Astrocyte (in vitro differentiated cells and primary cell): ENCODE data around the gene RPS2. TPM values are rescaled to one million over a fixed set of nuclear protein-coding genes. Genes with fewer than 3 reads are reported as not detected.
"Not testable (repeated sequence)": the region's sequence is repeated elsewhere in the genome, so short reads cannot be mapped to it uniquely, and the experiment has no call there.

Experiments used
- DNase-seq: peaks from one replicate; pipeline ENCODE4 v3.0.0-alpha.2; 2010; ENCODE audit warnings: low read depth
- FAIRE-seq: peaks from 2 replicates; lab custom pipeline; 2011; peaks lifted over from hg19 to GRCh38; lab: Jason Lieb, UNC
- H2AFZ ChIP-seq: 2 replicates; pipeline ENCODE4 v1.6.0; 2012; ENCODE audit warnings: low read depth, low read length, inconsistent platforms
- H3K27ac ChIP-seq: 2 replicates; pipeline ENCODE4 v1.5.1; 2011; ENCODE audit warnings: low read depth, low read length, inconsistent platforms
- H3K27me3 ChIP-seq: 2 replicates; pipeline ENCODE4 v1.6.0; 2011; ENCODE audit warnings: low read length, inconsistent platforms; ENCODE audit not compliant: insufficient read depth
- H3K36me3 ChIP-seq: 2 replicates; pipeline ENCODE4 v1.5.1; 2011; ENCODE audit warnings: low read length, inconsistent platforms; ENCODE audit not compliant: insufficient read depth
- H3K4me1 ChIP-seq: 2 replicates; pipeline ENCODE4 v1.5.1; 2011; ENCODE audit warnings: low read length, inconsistent platforms; ENCODE audit not compliant: insufficient read depth
- H3K4me2 ChIP-seq: 2 replicates; pipeline ENCODE4 v1.6.0; 2012; ENCODE audit warnings: low read length, inconsistent platforms
- H3K4me3 ChIP-seq: 2 replicates; pipeline ENCODE4 v1.5.1; 2011; ENCODE audit warnings: low read depth, mild to moderate bottlenecking, low read length, inconsistent platforms; ENCODE audit not compliant: insufficient read depth
- H3K79me2 ChIP-seq: 2 replicates; pipeline ENCODE4 v1.6.0; 2012; ENCODE audit warnings: mild to moderate bottlenecking, low read length, inconsistent platforms; ENCODE audit not compliant: insufficient read depth
- H3K9ac ChIP-seq: 2 replicates; pipeline ENCODE4 v1.6.0; 2012; ENCODE audit warnings: mild to moderate bottlenecking, low read length, inconsistent platforms
- H3K9me3 ChIP-seq: 2 replicates; pipeline ENCODE4 v1.5.1; 2012; ENCODE audit warnings: low read depth, mild to moderate bottlenecking, low read length, inconsistent platforms; ENCODE audit not compliant: insufficient read depth
- H4K20me1 ChIP-seq: 2 replicates; pipeline ENCODE4 v1.6.0; 2012; ENCODE audit warnings: low read length, inconsistent platforms; ENCODE audit not compliant: insufficient read depth
- H3K27ac Mint-ChIP-seq: one replicate; pipeline ENCODE4 v1.8.0; 2021; ENCODE audit warnings: mild to moderate bottlenecking, mixed read lengths; ENCODE audit not compliant: unreplicated experiment
- H3K27me3 Mint-ChIP-seq: one replicate; pipeline ENCODE4 v1.8.0; 2021; ENCODE audit warnings: low read depth, mixed read lengths; ENCODE audit not compliant: unreplicated experiment
- H3K36me3 Mint-ChIP-seq: one replicate; pipeline ENCODE4 v1.8.0; 2021; ENCODE audit warnings: low read depth, mixed read lengths; ENCODE audit not compliant: unreplicated experiment
- H3K4me1 Mint-ChIP-seq: one replicate; pipeline ENCODE4 v1.8.0; 2021; ENCODE audit warnings: low read depth, mixed read lengths; ENCODE audit not compliant: unreplicated experiment
- H3K4me3 Mint-ChIP-seq: one replicate; pipeline ENCODE4 v1.8.0; 2021; ENCODE audit warnings: mild to moderate bottlenecking, moderate library complexity, mixed read lengths; ENCODE audit not compliant: unreplicated experiment
- H3K9me3 Mint-ChIP-seq: one replicate; pipeline ENCODE4 v1.8.0; 2021; ENCODE audit warnings: mild to moderate bottlenecking, mixed read lengths; ENCODE audit not compliant: unreplicated experiment
- EZH2 ChIP-seq: IDR thresholded peaks from 2 replicates; pipeline ENCODE4 v1.6.1; 2012; ENCODE audit warnings: mild to moderate bottlenecking, low read length, inconsistent platforms; ENCODE audit not compliant: insufficient read depth
- total RNA-seq: library from RNA; stranded (reverse); gene quantifications from 2 replicates; pipeline ENCODE4 v1.2.1, GENCODE V29; 2021
- TF ChIP-seq, protein P1 (sequence below): IDR thresholded peaks from 2 replicates; pipeline ENCODE4 v1.5.1; 2011; ENCODE audit warnings: low read depth, mild to moderate bottlenecking, inconsistent platforms, low read length, moderate library complexity; ENCODE audit not compliant: insufficient read depth

The RPS2 gene
- total RNA-seq, 1 donor from 2014 or later = 2,534 TPM

DNA sequence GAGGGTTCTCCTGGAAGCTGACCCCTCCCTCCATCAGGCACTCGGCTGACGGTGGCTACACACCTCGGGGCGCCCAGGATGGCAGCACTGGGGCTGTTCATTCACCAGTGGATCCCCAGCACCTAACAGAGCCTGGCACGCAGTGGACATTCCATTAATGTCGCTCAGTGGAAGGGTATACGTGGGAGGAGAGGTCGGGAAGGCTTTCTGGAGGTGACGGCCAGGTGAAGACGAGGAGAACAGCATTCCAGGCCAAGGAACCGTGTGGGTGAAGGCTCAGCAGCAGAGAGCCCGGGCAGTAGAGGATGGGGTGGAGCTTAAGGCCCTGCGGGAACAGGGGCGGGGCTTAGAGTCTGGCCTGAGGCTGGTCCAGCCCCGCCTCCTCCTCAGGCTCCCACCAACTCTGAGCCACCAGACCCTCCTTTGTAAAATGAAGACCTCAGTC, 43.9 kb downstream of the RPS2 start:
- peak; percentile 51 for TF ChIP-seq EZH2
- TF ChIP-seq, protein P1, sequence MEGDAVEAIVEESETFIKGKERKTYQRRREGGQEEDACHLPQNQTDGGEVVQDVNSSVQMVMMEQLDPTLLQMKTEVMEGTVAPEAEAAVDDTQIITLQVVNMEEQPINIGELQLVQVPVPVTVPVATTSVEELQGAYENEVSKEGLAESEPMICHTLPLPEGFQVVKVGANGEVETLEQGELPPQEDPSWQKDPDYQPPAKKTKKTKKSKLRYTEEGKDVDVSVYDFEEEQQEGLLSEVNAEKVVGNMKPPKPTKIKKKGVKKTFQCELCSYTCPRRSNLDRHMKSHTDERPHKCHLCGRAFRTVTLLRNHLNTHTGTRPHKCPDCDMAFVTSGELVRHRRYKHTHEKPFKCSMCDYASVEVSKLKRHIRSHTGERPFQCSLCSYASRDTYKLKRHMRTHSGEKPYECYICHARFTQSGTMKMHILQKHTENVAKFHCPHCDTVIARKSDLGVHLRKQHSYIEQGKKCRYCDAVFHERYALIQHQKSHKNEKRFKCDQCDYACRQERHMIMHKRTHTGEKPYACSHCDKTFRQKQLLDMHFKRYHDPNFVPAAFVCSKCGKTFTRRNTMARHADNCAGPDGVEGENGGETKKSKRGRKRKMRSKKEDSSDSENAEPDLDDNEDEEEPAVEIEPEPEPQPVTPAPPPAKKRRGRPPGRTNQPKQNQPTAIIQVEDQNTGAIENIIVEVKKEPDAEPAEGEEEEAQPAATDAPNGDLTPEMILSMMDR = no peak
- Mint-ChIP-seq H3K4me3 (peak overlapping the region; percentile 22), H3K27ac (no peak overlapping the region), H3K4me1 (peaks cover 2% of the 10 kb centered on the region), H3K9me3 (no peaks in the 10 kb centered on the region), H3K36me3 (no peaks in the 10 kb centered on the region), H3K27me3 (peaks cover 56% of the 10 kb centered on the region)
- Histone ChIP-seq H3K4me2 (no peak overlapping the region), H3K4me1 (no peaks in the 10 kb centered on the region), H3K9me3 (no peaks in the 10 kb centered on the region), H3K27me3 (peaks cover 59% of the 10 kb centered on the region), H3K79me2 (no peaks in the 10 kb centered on the region), H2AFZ (no peak overlapping the region), H3K36me3 (no peaks in the 10 kb centered on the region), H3K4me3 (no peak overlapping the region), H3K9ac (no peak overlapping the region), H4K20me1 (no peaks in the 10 kb centered on the region), H3K27ac (no peak overlapping the region)
- FAIRE-seq = no peak
- DNase-seq = no peak

DNA sequence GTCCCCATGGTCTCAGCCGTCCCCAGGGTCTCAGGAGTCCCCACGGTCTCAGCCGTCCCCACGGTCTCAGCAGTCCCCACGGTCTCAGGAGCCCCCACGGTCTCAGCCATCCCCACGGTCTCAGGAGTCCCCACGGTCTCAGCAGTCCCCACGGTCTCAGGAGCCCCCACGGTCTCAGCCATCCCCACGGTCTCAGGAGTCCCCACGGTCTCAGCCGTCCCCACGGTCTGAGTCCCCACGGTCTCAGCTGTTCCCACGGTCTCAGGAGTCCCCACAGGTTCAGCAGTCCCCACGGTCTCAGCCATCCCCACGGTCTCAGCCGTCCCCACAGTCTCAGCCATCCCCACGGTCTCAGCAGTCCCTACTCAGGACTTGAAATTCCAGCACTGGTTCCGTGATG, 44.5 kb downstream of the RPS2 start:
- H3K4me1 Mint-ChIP-seq, H3K4me3 ChIP-seq, H2AFZ ChIP-seq, H3K79me2 ChIP-seq, H3K4me3 Mint-ChIP-seq, FAIRE-seq, H3K9me3 ChIP-seq, H3K9ac ChIP-seq, H3K4me1 ChIP-seq, H3K27ac Mint-ChIP-seq, DNase-seq, H3K4me2 ChIP-seq, H3K36me3 Mint-ChIP-seq, H4K20me1 ChIP-seq, H3K27ac ChIP-seq, H3K9me3 Mint-ChIP-seq, H3K36me3 ChIP-seq: not testable (repeated sequence)
- H3K27me3 ChIP-seq = peaks cover 62% of the 10 kb centered on the region
- H3K27me3 Mint-ChIP-seq = peaks cover 60% of the 10 kb centered on the region

DNA sequence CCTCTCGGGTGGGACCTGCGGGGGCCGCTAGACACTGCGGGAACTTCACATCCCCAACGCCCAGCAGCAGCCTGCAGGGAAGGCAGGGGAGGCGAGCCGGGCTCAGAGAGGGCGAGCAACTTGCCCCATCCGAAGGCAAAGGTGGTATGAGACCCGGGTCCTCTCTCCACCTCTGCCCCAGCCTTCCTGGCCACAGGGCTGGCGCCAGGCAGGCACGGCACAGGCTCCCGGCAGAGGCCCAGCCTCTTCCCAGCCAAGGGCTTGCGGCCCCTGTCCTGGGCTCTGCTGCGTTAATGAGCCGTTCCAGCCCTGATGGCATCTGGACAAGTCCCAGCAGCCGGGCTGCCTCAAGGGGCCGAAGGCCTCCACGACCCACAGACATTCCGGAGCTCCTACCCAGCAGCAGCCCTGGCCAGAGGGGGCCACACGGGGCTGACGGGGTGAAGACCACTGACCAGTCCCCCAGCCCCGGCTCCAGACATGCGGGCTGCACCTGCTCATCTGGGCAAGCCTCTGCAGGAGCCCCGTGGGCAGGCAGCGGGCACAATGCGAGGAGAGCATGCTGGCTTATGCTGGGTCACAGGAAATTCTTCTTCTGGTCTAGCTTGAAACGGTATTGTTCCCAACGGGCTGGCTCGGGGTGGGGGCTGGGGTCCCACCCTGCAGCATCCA, 45.2 kb downstream of the RPS2 start:
- Mint-ChIP-seq H3K27ac (no peak overlapping the region), H3K9me3 (no peaks in the 10 kb centered on the region), H3K27me3 (peaks cover 61% of the 10 kb centered on the region), H3K4me1 (peaks cover 2% of the 10 kb centered on the region), H3K4me3 (no peak overlapping the region), H3K36me3 (no peaks in the 10 kb centered on the region)
- Histone ChIP-seq H3K79me2 (no peaks in the 10 kb centered on the region), H3K9ac (no peak overlapping the region), H3K27ac (no peak overlapping the region), H4K20me1 (no peaks in the 10 kb centered on the region), H2AFZ (no peak overlapping the region), H3K9me3 (no peaks in the 10 kb centered on the region), H3K36me3 (no peaks in the 10 kb centered on the region), H3K4me3 (no peak overlapping the region), H3K27me3 (peaks cover 67% of the 10 kb centered on the region), H3K4me1 (no peaks in the 10 kb centered on the region), H3K4me2 (no peak overlapping the region)
- no peak for FAIRE-seq
- no peak for DNase-seq
- no peak for TF ChIP-seq EZH2
- TF ChIP-seq, protein P1 = no peak
